Kidney epithelial cell (primary cell): ENCODE data around the gene HPSE. TPM values are rescaled to one million over a fixed set of nuclear protein-coding genes. Genes with fewer than 3 reads are reported as not detected.

Experiments
- DNase-seq: peaks from one replicate; pipeline ENCODE4 v3.0.0-alpha.2; 2010; ENCODE audit warnings: low read depth
- H3K27me3 ChIP-seq: 2 replicates; pipeline ENCODE4 v1.6.0; 2011; ENCODE audit warnings: low read length; ENCODE audit not compliant: control insufficient read depth, insufficient read depth
- H3K36me3 ChIP-seq: 2 replicates; pipeline ENCODE4 v1.5.1; 2011; ENCODE audit warnings: low read length; ENCODE audit not compliant: control insufficient read depth, insufficient read depth
- H3K4me3 ChIP-seq: 2 replicates; pipeline ENCODE4 v1.5.1; 2011; ENCODE audit warnings: low read depth, mild to moderate bottlenecking, control low read depth, low read length
- CTCF ChIP-seq: IDR thresholded peaks from 2 replicates; pipeline ENCODE4 v1.5.1; 2011; ENCODE audit warnings: mild to moderate bottlenecking, moderate library complexity, low read length, control low read depth, inconsistent platforms; ENCODE audit not compliant: insufficient read depth, poor library complexity, severe bottlenecking
- total RNA-seq: library from RNA; depleted of rRNA; stranded (reverse); fragments of >200 nt; gene quantifications from 2 replicates; pipeline ENCODE4 v1.2.3, GENCODE V29; 2015

The HPSE gene
- total RNA-seq, 1 donor from 2014 or later: 0.21 TPM

GRCh38 chr4:83348074-83348473 is 13.4 kb upstream of the HPSE start:
- no peaks in the 10 kb centered on the region for H3K36me3 ChIP-seq
- no peak for DNase-seq
- H3K4me3 ChIP-seq: no peak overlapping the region
- no peaks in the 10 kb centered on the region for H3K27me3 ChIP-seq
- no peak for TF ChIP-seq CTCF

GRCh38 chr4:83342476-83342875 is 7.8 kb upstream of the HPSE start:
- Histone ChIP-seq H3K27me3 (no peaks in the 10 kb centered on the region), H3K36me3 (no peaks in the 10 kb centered on the region), H3K4me3 (no peak overlapping the region)
- TF ChIP-seq CTCF: no peak
- DNase-seq: no peak

- Histone ChIP-seq H3K36me3 (no peaks in the 10 kb centered on the region), H3K4me3 (no peak overlapping the region), H3K27me3 (no peaks in the 10 kb centered on the region)
- TF ChIP-seq CTCF: no peak
- no peak for DNase-seq
Measured at GRCh38 chr4:83340692-83341343, 6.2 kb upstream of the HPSE start.

- Histone ChIP-seq H3K36me3 (no peaks in the 10 kb centered on the region), H3K27me3 (no peaks in the 10 kb centered on the region), H3K4me3 (no peak overlapping the region)
- no peak for TF ChIP-seq CTCF
- DNase-seq: no peak
Measured at GRCh38 chr4:83339573-83339972, 4.9 kb upstream of the HPSE start.

- H3K27me3 ChIP-seq: no peaks in the 10 kb centered on the region
- H3K4me3 ChIP-seq: no peak overlapping the region
- H3K36me3 ChIP-seq: no peaks in the 10 kb centered on the region
- no peak for DNase-seq
- no peak for TF ChIP-seq CTCF
Measured at GRCh38 chr4:83335701-83336100, 1.1 kb upstream of the HPSE start.

- DNase-seq: no peak
- H3K27me3 ChIP-seq: no peaks in the 10 kb centered on the region
Measured at GRCh38 chr4:83331956-83332355, 2.7 kb downstream of the HPSE start.

More at GRCh38 chr4:83331956-83332355, 2.7 kb downstream of the HPSE start:
- H3K36me3 ChIP-seq: no peaks in the 10 kb centered on the region
- TF ChIP-seq CTCF: no peak
- no peak overlapping the region for H3K4me3 ChIP-seq
